GM12891 (cell line): ENCODE measurements around the gene CROCC2.

Experiments
- PAX5 ChIP-seq: IDR thresholded peaks from 2 replicates; pipeline ENCODE4 v1.6.1; 2011; ENCODE audit warnings: low read length, moderate library complexity, mild to moderate bottlenecking; ENCODE audit not compliant: insufficient read depth, severe bottlenecking
- POLR2A ChIP-seq: IDR thresholded peaks from 2 replicates; pipeline ENCODE4 v1.6.1; 2011; ENCODE audit warnings: low read depth, low read length, control low read depth
- POLR2AphosphoS5 ChIP-seq: IDR thresholded peaks from 2 replicates; pipeline ENCODE4 v1.6.1; 2011; ENCODE audit warnings: low read depth, low read length, control low read depth
- SPI1 ChIP-seq: IDR thresholded peaks from 2 replicates; pipeline ENCODE4 v1.6.1; 2011; ENCODE audit warnings: low read depth, low read length, control low read depth
- TAF1 ChIP-seq: IDR thresholded peaks from 2 replicates; pipeline ENCODE4 v1.6.1; 2011; ENCODE audit warnings: low read depth, low read length, control low read depth

DNA sequence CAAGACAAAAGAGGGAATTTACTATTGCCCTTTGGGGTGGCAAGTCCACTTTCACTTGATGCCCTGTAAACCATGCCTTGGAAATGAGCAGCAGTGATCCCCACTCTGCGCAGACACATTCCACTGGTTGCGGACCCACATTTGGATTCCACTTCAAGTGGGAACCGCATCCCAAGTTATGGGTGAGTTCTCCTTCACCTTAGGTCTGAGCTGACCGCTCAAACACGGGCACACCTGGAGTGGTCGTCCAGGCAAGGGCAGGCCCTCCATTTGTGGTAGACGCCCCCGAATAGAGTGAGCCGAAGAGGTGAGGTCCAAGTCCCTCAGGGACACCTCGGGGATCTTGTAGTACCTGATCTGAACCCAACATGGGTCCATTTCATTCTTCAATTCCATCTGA lies 47.3 kb upstream of the CROCC2 start:
- TF ChIP-seq POLR2AphosphoS5 (no peak), POLR2A (no peak), SPI1 (no peak), TAF1 (no peak), PAX5 (no peak)
